ENCODE results near the gene SH3RF2. TPM values are rescaled to one million over a fixed set of nuclear protein-coding genes. Genes with fewer than 3 reads are reported as not detected.

Gene SH3RF2
- total and polyA plus RNA-seq, 4 donors = 1.0 to 10.5 (median 4.9) TPM

- H3K27ac ChIP-seq (ENCODE audit: low read depth in 1 of 2, low read length in 2 of 2) = no peak overlapping the region
- no peak overlapping the region for H3K9ac ChIP-seq (ENCODE audit: low read depth in 1 of 2, low read length in 2 of 2)
- no peak overlapping the region for H3K4me3 ChIP-seq (ENCODE audit: low read depth in 1 of 3, low read length in 3 of 3)
- no peaks in the 10 kb centered on the region for H3K27me3 ChIP-seq (ENCODE audit: control insufficient read depth in 4 of 4, insufficient read depth in 4 of 4, low read length in 3 of 4)
- H3K4me1 ChIP-seq (ENCODE audit: control insufficient read depth in 4 of 4, insufficient read depth in 4 of 4, low read length in 3 of 4) = peaks cover 0 to 30% (median 1%) of the 10 kb centered on the region in 4 donors
- H3K9me3 ChIP-seq (ENCODE audit: control insufficient read depth in 4 of 4, low read length in 3 of 4) = no peaks in the 10 kb centered on the region
- 88% methylated on average over 6 of the region's 6 CpGs for whole genome bisulfite sequencing
- TF ChIP-seq ATF3 (IDR thresholded peaks at IDR 0.05) (no peak), JUND (IDR thresholded peaks at IDR 0.05) (no peak), FOXA1 (IDR thresholded peaks at IDR 0.05) (no peak), MAX (IDR thresholded peaks at IDR 0.05) (no peak), CTCF (IDR thresholded peaks at IDR 0.05; ENCODE audit: low read depth, low read length, missing input control) (no peak), NR2F2 (IDR thresholded peaks at IDR 0.05) (no peak)
- DNase-seq (ENCODE audit: low spot score) = no peak
- no peaks in the 10 kb centered on the region for H3K36me3 ChIP-seq (ENCODE audit: control insufficient read depth in 4 of 4, insufficient read depth in 3 of 4, low read depth in 1 of 4, low read length in 3 of 4)
Measured at GRCh38 chr5:146006470-146007190, 70.3 kb downstream of the SH3RF2 start.

- no peaks in the 10 kb centered on the region for H3K36me3 ChIP-seq (ENCODE audit: control insufficient read depth in 4 of 4, insufficient read depth in 3 of 4, low read depth in 1 of 4, low read length in 3 of 4)
- no peaks in the 10 kb centered on the region for H3K9me3 ChIP-seq (ENCODE audit: control insufficient read depth in 4 of 4, low read length in 3 of 4)
- no peaks in the 10 kb centered on the region for H3K27me3 ChIP-seq (ENCODE audit: control insufficient read depth in 4 of 4, insufficient read depth in 4 of 4, low read length in 3 of 4)
- H3K9ac ChIP-seq (ENCODE audit: low read depth in 1 of 2, low read length in 2 of 2) = no peak overlapping the region
- TF ChIP-seq CTCF (IDR thresholded peaks at IDR 0.05; ENCODE audit: low read depth, low read length, missing input control) (peak; percentile 13), REST (IDR thresholded peaks at IDR 0.05) (no peak), RAD21 (IDR thresholded peaks at IDR 0.05) (peak in 1 of 2 donors; percentile 46), NR2F2 (IDR thresholded peaks at IDR 0.05) (no peak), MAX (IDR thresholded peaks at IDR 0.05) (no peak)
- H3K4me3 ChIP-seq (ENCODE audit: low read depth in 1 of 3, low read length in 3 of 3) = no peak overlapping the region
- no peak overlapping the region for H3K27ac ChIP-seq (ENCODE audit: low read depth in 1 of 2, low read length in 2 of 2)
- WGBS = 63% methylated on average over 3 of the region's 3 CpGs
- H3K4me1 ChIP-seq (ENCODE audit: control insufficient read depth in 4 of 4, insufficient read depth in 4 of 4, low read length in 3 of 4) = peaks cover 0 to 30% (median 1%) of the 10 kb centered on the region in 4 donors
- no peak for DNase-seq (ENCODE audit: low spot score)
Measured at GRCh38 chr5:146007270-146007669, 70.9 kb downstream of the SH3RF2 start.

All from liver (tissue), 9 donors.